HEK293 (cell line): ENCODE results near the gene ZBTB5.

ENCODE experiments used
- CTCF ChIA-PET: fragments of 350-600 bp; formaldehyde crosslinking; extraction: SDS; loops from one replicate; lab custom pipeline; 2021; ENCODE audit warnings: antibody characterized with exemption; lab: Yijun Ruan, JAX
- POLR2A ChIA-PET: fragments of 300-600 bp; formaldehyde crosslinking; extraction: SDS; loops from one replicate; lab custom pipeline; 2020; ENCODE audit warnings: antibody characterized with exemption, inconsistent platforms; lab: Yijun Ruan, JAX
- H3K27ac ChIP-seq: fragments of 200-500 bp; sonication (Bioruptor generic); 2 replicates; pipeline ENCODE4 v1.5.1; 2014; ENCODE audit warnings: low read depth, low read length, control low read depth, inconsistent platforms; ENCODE audit errors: extremely low read depth
- H3K36me3 ChIP-seq, 2 experiments: fragments of 200-500 bp in 1 of 2; sonication (Bioruptor generic) in 1 of 2; 1 replicate in 1 of 2; 2 replicates in 1 of 2; pipeline ENCODE4 v1.5.1; 2014 to 2017; ENCODE audit warnings: inconsistent platforms in 2 of 2, low read length in 2 of 2; ENCODE audit not compliant: control insufficient read depth in 2 of 2, insufficient read depth in 1 of 2
- H3K4me1 ChIP-seq: fragments of 200-500 bp; sonication (Bioruptor generic); 2 replicates; pipeline ENCODE4 v1.5.1; 2014; ENCODE audit warnings: mild to moderate bottlenecking, low read length, inconsistent platforms; ENCODE audit not compliant: control insufficient read depth, insufficient read depth
- H3K4me3 ChIP-seq: 2 replicates; pipeline ENCODE4 v1.5.1; 2011; ENCODE audit warnings: low read depth, mild to moderate bottlenecking, control low read depth, low read length, moderate library complexity
- H3K9me3 ChIP-seq: fragments of 200-500 bp; sonication (Bioruptor generic); 2 replicates; pipeline ENCODE4 v1.5.1; 2014; ENCODE audit warnings: low read depth, low read length, inconsistent platforms; ENCODE audit not compliant: control insufficient read depth, insufficient read depth
- FEZF1 ChIP-seq: fragments of 450-650 bp; formaldehyde crosslinking; IDR thresholded peaks from 2 replicates; pipeline ENCODE4 v1.5.1; 2016; ENCODE audit warnings: missing biosample characterization, missing genetic modification characterization
- GLIS1 ChIP-seq: fragments of 450-650 bp; formaldehyde crosslinking; IDR thresholded peaks from 2 replicates; pipeline ENCODE4 v1.5.1; 2016; ENCODE audit warnings: missing biosample characterization, missing genetic modification characterization
- HOXC10 ChIP-seq: sonication (generic); formaldehyde crosslinking; IDR thresholded peaks from 2 replicates; pipeline ENCODE4 v1.8.1; 2023; ENCODE audit warnings: mild to moderate bottlenecking, missing genetic modification reagents
- KLF16 ChIP-seq: fragments of 450-650 bp; formaldehyde crosslinking; IDR thresholded peaks from 2 replicates; pipeline ENCODE4 v1.5.1; 2017; ENCODE audit warnings: missing biosample characterization, missing genetic modification characterization
- MEIS1 ChIP-seq: sonication (generic); formaldehyde crosslinking; IDR thresholded peaks from 2 replicates; pipeline ENCODE4 v1.8.1; 2022; ENCODE audit warnings: missing genetic modification reagents, mild to moderate bottlenecking, borderline replicate concordance
- PRDM1 ChIP-seq: fragments of 450-650 bp; formaldehyde crosslinking; IDR thresholded peaks from 2 replicates; pipeline ENCODE4; 2016; ENCODE audit warnings: missing biosample characterization, missing genetic modification characterization
- RBAK ChIP-seq: fragments of 450-650 bp; formaldehyde crosslinking; IDR thresholded peaks from 2 replicates; pipeline ENCODE4 v1.5.1; 2016; ENCODE audit warnings: missing biosample characterization, missing genetic modification characterization
- SCRT1 ChIP-seq: fragments of 450-650 bp; formaldehyde crosslinking; IDR thresholded peaks from 2 replicates; pipeline ENCODE4 v1.5.1; 2016; ENCODE audit warnings: missing biosample characterization, missing genetic modification characterization, borderline replicate concordance
- SCRT2 ChIP-seq: fragments of 450-650 bp; formaldehyde crosslinking; IDR thresholded peaks from 2 replicates; pipeline ENCODE4 v1.5.1; 2016; ENCODE audit warnings: missing biosample characterization, missing genetic modification characterization
- SP2 ChIP-seq: fragments of 450-650 bp; formaldehyde crosslinking; IDR thresholded peaks from 2 replicates; pipeline ENCODE4 v1.5.1; 2016; ENCODE audit warnings: missing biosample characterization, missing genetic modification characterization
- ZNF138 ChIP-seq: fragments of 450-650 bp; formaldehyde crosslinking; IDR thresholded peaks from 2 replicates; pipeline ENCODE4 v1.5.1; 2016; ENCODE audit warnings: missing biosample characterization, missing genetic modification characterization, borderline replicate concordance
- ZNF157 ChIP-seq: fragments of 450-650 bp; formaldehyde crosslinking; IDR thresholded peaks from 2 replicates; pipeline ENCODE4 v1.5.1; 2016; ENCODE audit warnings: missing biosample characterization, missing genetic modification characterization
- ZNF266 ChIP-seq: fragments of 450-650 bp; formaldehyde crosslinking; IDR thresholded peaks from 2 replicates; pipeline ENCODE4 v1.5.1; 2016; ENCODE audit warnings: missing biosample characterization, missing genetic modification characterization, low read depth
- ZNF302 ChIP-seq: fragments of 450-650 bp; formaldehyde crosslinking; IDR thresholded peaks from 2 replicates; pipeline ENCODE4 v1.5.1; 2016; ENCODE audit warnings: missing biosample characterization, missing genetic modification characterization, low read depth
- ZNF335 ChIP-seq: fragments of 450-650 bp; formaldehyde crosslinking; conservative IDR thresholded peaks from 2 replicates; pipeline ENCODE4 v1.5.1; 2016; ENCODE audit warnings: missing biosample characterization, missing genetic modification characterization
- ZNF362 ChIP-seq: fragments of 450-650 bp; formaldehyde crosslinking; IDR thresholded peaks from 2 replicates; pipeline ENCODE4 v1.5.1; 2016; ENCODE audit warnings: missing biosample characterization, missing genetic modification characterization
- ZNF391 ChIP-seq: fragments of 450-650 bp; formaldehyde crosslinking; IDR thresholded peaks from 2 replicates; pipeline ENCODE4 v1.5.1; 2016; ENCODE audit warnings: low read depth, missing biosample characterization, missing genetic modification characterization, borderline replicate concordance
- ZNF529 ChIP-seq: fragments of 450-650 bp; formaldehyde crosslinking; IDR thresholded peaks from 2 replicates; pipeline ENCODE4 v1.5.1; 2017; ENCODE audit warnings: missing genetic modification characterization, missing biosample characterization; ENCODE audit not compliant: insufficient replicate concordance
- ZNF530 ChIP-seq: fragments of 450-650 bp; formaldehyde crosslinking; IDR thresholded peaks from 2 replicates; pipeline ENCODE4 v1.5.1; 2016; ENCODE audit warnings: low read depth, missing biosample characterization, missing genetic modification characterization
- ZNF596 ChIP-seq: fragments of 450-650 bp; IDR thresholded peaks from 2 replicates; pipeline ENCODE4 v1.5.0; 2018; ENCODE audit warnings: missing biosample characterization, mild to moderate bottlenecking, missing genetic modification characterization, moderate library complexity
- ZNF600 ChIP-seq: fragments of 450-650 bp; formaldehyde crosslinking; IDR thresholded peaks from 2 replicates; pipeline ENCODE4 v1.5.1; 2016; ENCODE audit warnings: missing biosample characterization, missing genetic modification characterization
- ZNF621 ChIP-seq: fragments of 450-650 bp; formaldehyde crosslinking; IDR thresholded peaks from 2 replicates; pipeline ENCODE4 v1.5.1; 2017; ENCODE audit warnings: missing biosample characterization, missing genetic modification characterization
- ZNF645 ChIP-seq: fragments of 450-650 bp; formaldehyde crosslinking; IDR thresholded peaks from 2 replicates; pipeline ENCODE4; 2016; ENCODE audit warnings: missing biosample characterization, missing genetic modification characterization
- ZNF701 ChIP-seq: fragments of 450-650 bp; formaldehyde crosslinking; IDR thresholded peaks from 2 replicates; pipeline ENCODE4 v1.5.1; 2016; ENCODE audit warnings: missing biosample characterization, missing genetic modification characterization
- ZNF776 ChIP-seq: fragments of 450-650 bp; formaldehyde crosslinking; IDR thresholded peaks from 2 replicates; pipeline ENCODE4 v1.5.0; 2017; ENCODE audit warnings: missing biosample characterization, missing genetic modification characterization, borderline replicate concordance
- TF ChIP-seq, protein P1 (sequence below): fragments of 450-650 bp; formaldehyde crosslinking; IDR thresholded peaks from 2 replicates; pipeline ENCODE4 v1.5.1; 2017; ENCODE audit warnings: missing biosample characterization, missing genetic modification characterization
- TF ChIP-seq, protein P2 (sequence below): fragments of 450-650 bp; formaldehyde crosslinking; IDR thresholded peaks from 2 replicates; pipeline ENCODE4 v1.5.1; 2016; ENCODE audit warnings: missing biosample characterization, missing genetic modification characterization, borderline replicate concordance

The ZBTB5 gene

GRCh38 chr9:37453827-37454226, 11.4 kb downstream of the ZBTB5 start:
- no peak for TF ChIP-seq FEZF1 (tag by site-specific recombination)
- TF ChIP-seq RBAK (tag by site-specific recombination) = no peak
- no peak for TF ChIP-seq ZNF529 (tag by site-specific recombination)
- no peak for TF ChIP-seq ZNF621 (tag by site-specific recombination)
- TF ChIP-seq SP2 (tag by site-specific recombination) = no peak
- TF ChIP-seq ZNF600 (tag by site-specific recombination) = peak; percentile 64
- TF ChIP-seq MEIS1 (CRISPR knock-in tag) = no peak
- no peak for TF ChIP-seq HOXC10 (CRISPR knock-in tag)
- Histone ChIP-seq H3K27ac (no peak overlapping the region), H3K4me1 (peaks cover 9% of the 10 kb centered on the region; the same call in 1 of the 2 replicates), H3K9me3 (no peaks in the 10 kb centered on the region), H3K36me3 (peaks cover 0 to 9% of the 10 kb centered on the region in 2 experiments; a peak in 2 of 3 replicates), H3K4me3 (no peak overlapping the region)
- POLR2A ChIA-PET = no interaction called here
- CTCF ChIA-PET = no interaction called here

DNA sequence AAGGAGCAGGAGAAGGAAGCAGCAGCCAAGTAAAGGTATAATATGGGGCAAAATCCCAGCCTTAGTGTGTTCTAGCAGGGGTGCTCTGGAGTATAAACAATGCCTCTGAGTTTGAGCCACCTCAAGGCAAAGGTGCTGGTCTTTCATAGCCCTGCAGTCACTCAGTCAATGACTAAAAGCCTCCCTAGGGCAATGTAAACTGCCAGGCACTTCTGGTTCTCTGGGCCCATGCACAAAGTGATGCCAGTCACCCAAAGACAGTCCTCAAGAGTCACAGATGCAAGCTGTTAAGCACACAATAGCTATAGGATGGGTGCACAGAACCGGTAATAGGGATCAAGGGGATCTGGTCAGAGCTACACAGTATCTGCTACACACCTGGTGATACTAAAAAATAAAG, 12.6 kb downstream of the ZBTB5 start:
- peaks cover 9% of the 10 kb centered on the region; the same call in 1 of the 2 replicates for H3K4me1 ChIP-seq
- no peak for TF ChIP-seq FEZF1 (tag by site-specific recombination)
- TF ChIP-seq ZNF530 (tag by site-specific recombination) = no peak
- no peak for TF ChIP-seq ZNF645
- no peak for TF ChIP-seq ZNF335 (tag by site-specific recombination)
- TF ChIP-seq ZNF391 = no peak
- no peak for TF ChIP-seq ZNF776
- no peak overlapping the region for H3K4me3 ChIP-seq
- POLR2A ChIA-PET = interaction anchor here (1.8 kb wide), 1 partner anchor 13 kb away, joined by 7 read pairs; no protein-coding TSS in a partner anchor
- H3K36me3 ChIP-seq = peaks cover 0 to 9% of the 10 kb centered on the region in 2 experiments; a peak in 2 of 3 replicates
- H3K9me3 ChIP-seq = no peaks in the 10 kb centered on the region
- CTCF ChIA-PET = interaction anchor here (0.6 to 0.9 kb wide), 2 partner anchors 10 to 38 kb away, joined by 3 read pairs; no protein-coding TSS in a partner anchor
- no peak overlapping the region for H3K27ac ChIP-seq

- H3K36me3 ChIP-seq = peaks cover 0 to 9% of the 10 kb centered on the region in 2 experiments; a peak in 2 of 3 replicates
- H3K4me3 ChIP-seq = no peak overlapping the region
- H3K4me1 ChIP-seq = peaks cover 9% of the 10 kb centered on the region; the same call in 1 of the 2 replicates
- ChIA-PET POLR2A (interaction anchor here (0.7 to 1.8 kb wide), 3 partner anchors 10 to 27 kb away, joined by 3 to 7 read pairs (median 3); no protein-coding TSS in a partner anchor), CTCF (no interaction called here)
- no peaks in the 10 kb centered on the region for H3K9me3 ChIP-seq
- no peak overlapping the region for H3K27ac ChIP-seq
- no peak for TF ChIP-seq SCRT2 (tag by site-specific recombination)
- TF ChIP-seq PRDM1 (tag by site-specific recombination) = no peak
- TF ChIP-seq KLF16 (tag by site-specific recombination) = no peak
- TF ChIP-seq ZNF701 (tag by site-specific recombination) = no peak
- no peak for TF ChIP-seq GLIS1
- no peak for TF ChIP-seq ZNF157 (tag by site-specific recombination)
- TF ChIP-seq, protein P1, sequence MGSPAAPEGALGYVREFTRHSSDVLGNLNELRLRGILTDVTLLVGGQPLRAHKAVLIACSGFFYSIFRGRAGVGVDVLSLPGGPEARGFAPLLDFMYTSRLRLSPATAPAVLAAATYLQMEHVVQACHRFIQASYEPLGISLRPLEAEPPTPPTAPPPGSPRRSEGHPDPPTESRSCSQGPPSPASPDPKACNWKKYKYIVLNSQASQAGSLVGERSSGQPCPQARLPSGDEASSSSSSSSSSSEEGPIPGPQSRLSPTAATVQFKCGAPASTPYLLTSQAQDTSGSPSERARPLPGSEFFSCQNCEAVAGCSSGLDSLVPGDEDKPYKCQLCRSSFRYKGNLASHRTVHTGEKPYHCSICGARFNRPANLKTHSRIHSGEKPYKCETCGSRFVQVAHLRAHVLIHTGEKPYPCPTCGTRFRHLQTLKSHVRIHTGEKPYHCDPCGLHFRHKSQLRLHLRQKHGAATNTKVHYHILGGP (tag by site-specific recombination) = no peak
- TF ChIP-seq ZNF362 (tag by site-specific recombination) = no peak
- no peak for TF ChIP-seq ZNF596 (tag by site-specific recombination)
- TF ChIP-seq ZNF302 (tag by site-specific recombination) = no peak
- no peak for TF ChIP-seq ZNF138 (tag by site-specific recombination)
- TF ChIP-seq, protein P2, sequence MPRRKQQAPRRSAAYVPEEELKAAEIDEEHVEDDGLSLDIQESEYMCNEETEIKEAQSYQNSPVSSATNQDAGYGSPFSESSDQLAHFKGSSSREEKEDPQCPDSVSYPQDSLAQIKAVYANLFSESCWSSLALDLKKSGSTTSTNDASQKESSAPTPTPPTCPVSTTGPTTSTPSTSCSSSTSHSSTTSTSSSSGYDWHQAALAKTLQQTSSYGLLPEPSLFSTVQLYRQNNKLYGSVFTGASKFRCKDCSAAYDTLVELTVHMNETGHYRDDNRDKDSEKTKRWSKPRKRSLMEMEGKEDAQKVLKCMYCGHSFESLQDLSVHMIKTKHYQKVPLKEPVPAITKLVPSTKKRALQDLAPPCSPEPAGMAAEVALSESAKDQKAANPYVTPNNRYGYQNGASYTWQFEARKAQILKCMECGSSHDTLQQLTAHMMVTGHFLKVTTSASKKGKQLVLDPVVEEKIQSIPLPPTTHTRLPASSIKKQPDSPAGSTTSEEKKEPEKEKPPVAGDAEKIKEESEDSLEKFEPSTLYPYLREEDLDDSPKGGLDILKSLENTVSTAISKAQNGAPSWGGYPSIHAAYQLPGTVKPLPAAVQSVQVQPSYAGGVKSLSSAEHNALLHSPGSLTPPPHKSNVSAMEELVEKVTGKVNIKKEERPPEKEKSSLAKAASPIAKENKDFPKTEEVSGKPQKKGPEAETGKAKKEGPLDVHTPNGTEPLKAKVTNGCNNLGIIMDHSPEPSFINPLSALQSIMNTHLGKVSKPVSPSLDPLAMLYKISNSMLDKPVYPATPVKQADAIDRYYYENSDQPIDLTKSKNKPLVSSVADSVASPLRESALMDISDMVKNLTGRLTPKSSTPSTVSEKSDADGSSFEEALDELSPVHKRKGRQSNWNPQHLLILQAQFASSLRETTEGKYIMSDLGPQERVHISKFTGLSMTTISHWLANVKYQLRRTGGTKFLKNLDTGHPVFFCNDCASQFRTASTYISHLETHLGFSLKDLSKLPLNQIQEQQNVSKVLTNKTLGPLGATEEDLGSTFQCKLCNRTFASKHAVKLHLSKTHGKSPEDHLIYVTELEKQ (tag by site-specific recombination) = no peak
- no peak for TF ChIP-seq ZNF266
- TF ChIP-seq SCRT1 (tag by site-specific recombination) = no peak
Measured at GRCh38 chr9:37451628-37452027, 13.6 kb downstream of the ZBTB5 start.
